HepG2 (cell line): Measurements from ENCODE around the gene STEAP2. TPM values are rescaled to one million over a fixed set of nuclear protein-coding genes. Genes with fewer than 3 reads are reported as not detected.
"Not testable (repeated sequence)": the region's sequence is repeated elsewhere in the genome, so short reads cannot be mapped to it uniquely, and the experiment has no call there.

Experiments
- ATAC-seq: fragments of 200-7000 bp; cut with Tn5 transposase; 3 replicates; pipeline ENCODE4 v1.9.1; 2020; ENCODE audit warnings: mild to moderate bottlenecking, moderate library complexity
- BruUV-seq: library from RNA; stranded (reverse); fragments of 400-500 nt; replicated peaks from 2 replicates; lab custom pipeline; 2021; lab: Mats Ljungman, UMichigan
- CTCF ChIA-PET: fragments of 300-600 bp; formaldehyde crosslinking; extraction: SDS; loops from one replicate; lab custom pipeline; 2021; ENCODE audit warnings: low total read pairs, inconsistent platforms, low intra/inter-chr PET ratio; lab: Yijun Ruan, JAX
- POLR2A ChIA-PET: fragments of 350-600 bp; sonication (Branson Sonifier 250); formaldehyde crosslinking; loops from one replicate; lab custom pipeline; 2020; ENCODE audit warnings: antibody characterized with exemption, inconsistent platforms; lab: Yijun Ruan, JAX
- DNase-seq: peaks from one replicate; pipeline ENCODE4 v3.0.0-alpha.2; 2015; ENCODE audit warnings: low spot score
- FAIRE-seq: peaks from 3 replicates; lab custom pipeline; 2011; peaks lifted over from hg19 to GRCh38; lab: Jason Lieb, UNC
- H2AFZ ChIP-seq: one replicate; pipeline ENCODE4 v1.6.1; 2011; ENCODE audit warnings: low read length, inconsistent platforms
- H3K27ac ChIP-seq: fragments of 300-600 bp; 3 replicates; pipeline ENCODE4 v1.8.0; 2011; ENCODE audit warnings: mixed run types, mild to moderate bottlenecking, mixed read lengths, low read length, inconsistent platforms; ENCODE audit not compliant: insufficient read depth; ENCODE audit errors: extremely low read length
- H3K27me3 ChIP-seq, 2 experiments: fragments of 200-600 bp in 1 of 2; 2 replicates in 1 of 2; 3 replicates in 1 of 2; pipeline versions ENCODE4 v1.6.0 to v1.8.0; 2011; ENCODE audit warnings: low read length in 2 of 2, mild to moderate bottlenecking in 2 of 2, moderate library complexity in 2 of 2, inconsistent platforms in 1 of 2; ENCODE audit not compliant: insufficient read depth in 2 of 2, control insufficient read depth in 1 of 2
- H3K36me3 ChIP-seq, 2 experiments: fragments of 200-600 bp in 1 of 2; replicated peaks in 1 of 2; 2 replicates in 1 of 2; 3 replicates in 1 of 2; pipeline versions ENCODE4 v1.5.1 to v1.8.0; 2011; ENCODE audit warnings: low read length in 2 of 2, inconsistent platforms in 1 of 2; ENCODE audit not compliant: insufficient read depth in 2 of 2, control insufficient read depth in 1 of 2
- H3K4me1 ChIP-seq: 2 replicates; pipeline ENCODE4 v1.5.1; 2012; ENCODE audit warnings: low read length, inconsistent platforms; ENCODE audit not compliant: insufficient read depth
- H3K4me2 ChIP-seq: 2 replicates; pipeline ENCODE4 v1.6.0; 2011; ENCODE audit warnings: low read depth, low read length, inconsistent platforms
- H3K4me3 ChIP-seq, 3 experiments: fragments of 200-600 bp in 1 of 3; sonication (generic), shearing (Covaris generic) in 1 of 3; replicated peaks in 1 of 3; 2 replicates each; pipeline ENCODE4 v1.5.1; 2011 to 2016; ENCODE audit warnings: low read length in 3 of 3, inconsistent platforms in 2 of 3, low read depth in 2 of 3, mild to moderate bottlenecking in 2 of 3, control low read depth in 1 of 3, mixed read lengths in 1 of 3; ENCODE audit not compliant: insufficient read depth in 1 of 3
- H3K79me2 ChIP-seq: one replicate; pipeline ENCODE4 v1.6.1; 2011; ENCODE audit warnings: low read length, inconsistent platforms; ENCODE audit not compliant: insufficient read depth
- H3K9ac ChIP-seq: 2 replicates; pipeline ENCODE4 v1.6.0; 2011; ENCODE audit warnings: mild to moderate bottlenecking, low read depth, low read length, inconsistent platforms; ENCODE audit not compliant: insufficient read depth
- H3K9me3 ChIP-seq: 2 replicates; pipeline ENCODE4 v1.5.1; 2012; ENCODE audit warnings: mild to moderate bottlenecking, low read length
- H4K20me1 ChIP-seq: 2 replicates; pipeline ENCODE4 v1.6.0; 2011; ENCODE audit warnings: inconsistent platforms, mild to moderate bottlenecking, low read length, moderate library complexity; ENCODE audit not compliant: insufficient read depth
- FOXK2 ChIP-seq: fragments of 450-650 bp; IDR thresholded peaks from 2 replicates; pipeline ENCODE4 v1.6.1; 2016
- POLR2AphosphoS5 ChIP-seq: IDR thresholded peaks from 2 replicates; pipeline ENCODE4 v1.6.1; 2012; ENCODE audit warnings: low read depth, low read length
- SMAD3 ChIP-seq: sonication (generic); formaldehyde crosslinking; IDR thresholded peaks from 2 replicates; pipeline ENCODE4 v1.4.0; 2020; ENCODE audit warnings: missing genetic modification reagents
- SRSF4 ChIP-seq: fragments of 200-400 bp; formaldehyde crosslinking; IDR thresholded peaks from one replicate; pipeline ENCODE4 v1.6.1; 2018; ENCODE audit warnings: mild to moderate bottlenecking, low read depth, low read length, moderate library complexity; ENCODE audit not compliant: poor library complexity, severe bottlenecking
- ZKSCAN5 ChIP-seq: sonication (generic); formaldehyde crosslinking; IDR thresholded peaks from 2 replicates; pipeline ENCODE4 v1.5.1; 2020; ENCODE audit warnings: mild to moderate bottlenecking, missing genetic modification reagents
- ZNF382 ChIP-seq: sonication (generic); formaldehyde crosslinking; IDR thresholded peaks from 2 replicates; pipeline ENCODE4 v1.5.0; 2020; ENCODE audit warnings: missing genetic modification reagents, mild to moderate bottlenecking, borderline replicate concordance
- ZNF781 ChIP-seq: sonication (generic); formaldehyde crosslinking; IDR thresholded peaks from 2 replicates; pipeline ENCODE4 v1.5.1; 2020; ENCODE audit warnings: borderline replicate concordance, mild to moderate bottlenecking, missing genetic modification reagents; ENCODE audit errors: not compliant biosample characterization
- ZNF850 ChIP-seq: sonication (generic); formaldehyde crosslinking; conservative IDR thresholded peaks from 2 replicates; pipeline ENCODE4 v1.9.0; 2021; ENCODE audit warnings: mild to moderate bottlenecking, missing genetic modification reagents
- WGBS: methylation state at CpG from one replicate; pipeline ENCODE4 v1.1.6; 2017; ENCODE audit warnings: low lambda C conversion rate; 5-methylcytosine and 5-hydroxymethylcytosine counted together
- in situ Hi-C: cut with HindIII; loops from 2 replicates; pipeline ENCODE4 v1.10.0; 2017; ENCODE audit warnings: low pct_unique_long_range_greater_than_20kb; ENCODE audit not compliant: extremely low pct_ligation_motif_present
- intact Hi-C: fragments of 100-400 bp; cut with micrococcal nuclease; formaldehyde crosslinking; loops from one replicate; pipeline ENCODE4 v1.10.0; 2022; ENCODE audit not compliant: unreplicated experiment
- polyA plus RNA-seq, 8 experiments: library from polyadenylated mRNA; depleted of rRNA in 3 of 8; stranded (reverse) in 7 of 8; unstranded in 1 of 8; fragments of >200 nt; fragmentation: Illumina TruSeq in 4 of 8; extraction: Trizol in 4 of 8; gene quantifications; 2 replicates each; pipeline versions ENCODE4 v1.2.1 to v1.2.3, GENCODE V29; 2011 to 2016; ENCODE audit warnings: low read depth in 4 of 8, missing spikeins in 1 of 8, mixed read lengths in 1 of 8; ENCODE audit not compliant: insufficient read depth in 1 of 8
- total RNA-seq, 5 experiments: library from RNA; depleted of rRNA; stranded (reverse); fragments of >200 nt; fragmentation: Illumina TruSeq; extraction: Trizol; gene quantifications; 2 replicates each; pipeline ENCODE4 v1.2.3, GENCODE V29; 2016; ENCODE audit warnings: low read depth in 1 of 5
- TF ChIP-seq, protein P1 (sequence below): sonication (generic); formaldehyde crosslinking; conservative IDR thresholded peaks from 2 replicates; pipeline ENCODE4 v1.5.0; 2020; ENCODE audit warnings: missing genetic modification reagents
- TF ChIP-seq, protein P2 (sequence below): sonication (generic); formaldehyde crosslinking; IDR thresholded peaks from 2 replicates; pipeline ENCODE4 v1.5.1; 2020; ENCODE audit warnings: missing genetic modification reagents, mild to moderate bottlenecking, borderline replicate concordance
- TF ChIP-seq, protein P3 (sequence below): IDR thresholded peaks from 2 replicates; pipeline ENCODE4 v1.6.1; 2012; ENCODE audit warnings: inconsistent platforms

STEAP2 gene
- total and polyA plus RNA-seq, 2 of the 13 experiments (the other 11 are each of a cell fraction or from before 2014, with no cell fraction given): 4.3 to 4.4 TPM

DNA sequence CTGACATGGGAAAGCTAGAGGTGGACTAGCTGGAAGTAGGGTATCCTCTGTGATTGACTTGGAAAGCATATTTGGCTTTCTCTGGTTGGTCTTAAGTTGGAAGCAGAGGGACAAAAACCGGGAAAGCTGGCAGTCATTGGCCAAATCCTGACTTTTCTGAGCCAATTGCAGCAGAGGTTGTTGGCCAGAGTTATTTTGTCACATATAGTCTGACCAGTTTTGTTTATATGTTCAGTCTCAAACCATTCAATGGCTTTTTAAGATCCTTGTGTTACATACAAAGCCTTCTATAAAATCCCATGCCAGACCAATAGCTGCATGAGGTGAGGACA is 39.7 kb downstream of the STEAP2 start:
- ATAC-seq: no peak
- FAIRE-seq: no peak

DNA sequence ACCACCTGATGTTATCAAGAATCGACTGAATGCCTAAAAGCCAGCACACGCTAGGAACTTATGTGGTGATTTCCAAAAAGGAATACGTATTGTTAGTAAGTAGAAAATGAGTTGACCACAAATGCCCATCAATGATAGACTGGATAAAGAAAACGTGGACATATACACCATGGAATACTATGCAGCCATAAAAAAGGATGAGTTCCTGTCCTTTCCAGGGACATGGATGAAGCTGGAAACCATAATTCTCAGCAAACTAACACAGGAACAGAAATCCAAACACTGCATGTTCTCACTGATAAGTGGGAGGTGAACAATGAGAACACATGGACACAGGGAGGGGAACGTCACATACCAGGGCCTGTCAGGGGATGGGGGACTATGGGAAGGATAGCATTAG is 44.5 kb downstream of the STEAP2 start:
- BruUV-seq, in situ Hi-C loops, H3K4me2 ChIP-seq, H2AFZ ChIP-seq, H3K9me3 ChIP-seq, H3K36me3 ChIP-seq, H3K4me3 ChIP-seq, intact Hi-C loops, H3K27ac ChIP-seq, H3K79me2 ChIP-seq, H3K4me1 ChIP-seq, H3K9ac ChIP-seq, FAIRE-seq, CTCF ChIA-PET, H4K20me1 ChIP-seq, POLR2A ChIA-PET, ATAC-seq, DNase-seq, H3K27me3 ChIP-seq: not testable (repeated sequence)
- WGBS: 98% methylated on average over 5 of the region's 5 CpGs

More for the DNA sequence above, 39.7 kb downstream of the STEAP2 start:
- Histone ChIP-seq H2AFZ (no peak overlapping the region), H4K20me1 (no peaks in the 10 kb centered on the region; the same call in 1 of the 2 replicates), H3K4me3 (no peak overlapping the region), H3K4me2 (no peak overlapping the region), H3K27me3 (no peaks in the 10 kb centered on the region), H3K27ac (no peak overlapping the region), H3K9me3 (no peaks in the 10 kb centered on the region), H3K79me2 (peaks cover 2% of the 10 kb centered on the region), H3K36me3 (no peaks in the 10 kb centered on the region), H3K4me1 (peaks cover 9% of the 10 kb centered on the region), H3K9ac (no peak overlapping the region)
- no TSS peak for BruUV-seq
- no peak for TF ChIP-seq SMAD3 (CRISPR knock-in tag)
- TF ChIP-seq POLR2AphosphoS5: no peak
- intact Hi-C loops: no loop called here
- ChIA-PET CTCF (no interaction called here), POLR2A (no interaction called here)
- in situ Hi-C loops: no loop called here
- no peak for DNase-seq
- WGBS: 50% methylated on average over 1 of the region's 1 CpG

DNA sequence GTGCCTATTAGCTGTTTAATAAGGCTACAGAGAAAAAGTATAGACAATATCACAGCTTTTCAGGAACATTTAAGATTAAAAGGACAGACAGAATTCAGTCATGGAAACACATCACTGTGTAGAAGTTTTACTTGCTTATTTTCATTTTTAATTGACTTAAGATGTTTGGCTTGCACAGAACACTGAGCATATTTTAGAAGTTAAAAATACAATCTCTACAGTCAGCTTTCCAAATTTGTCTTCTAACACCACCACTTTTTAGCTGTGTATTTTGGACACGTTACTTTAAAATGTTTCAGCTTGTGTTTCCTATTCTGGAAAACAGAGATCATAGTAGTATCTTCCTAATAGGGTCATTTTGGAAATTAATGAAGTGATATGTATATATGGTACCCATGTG is 45.2 kb downstream of the STEAP2 start:
- no peak for FAIRE-seq
- intact Hi-C loops: no loop called here
- in situ Hi-C loops: no loop called here

More for the DNA sequence above, 45.2 kb downstream of the STEAP2 start:
- Histone ChIP-seq H3K27ac (no peak overlapping the region), H2AFZ (no peak overlapping the region), H3K27me3 (no peaks in the 10 kb centered on the region), H3K9me3 (no peaks in the 10 kb centered on the region), H3K4me3 (no peak overlapping the region), H3K4me2 (no peak overlapping the region), H3K9ac (no peak overlapping the region), H3K36me3 (no peaks in the 10 kb centered on the region), H3K79me2 (no peaks in the 10 kb centered on the region), H3K4me1 (no peaks in the 10 kb centered on the region), H4K20me1 (no peaks in the 10 kb centered on the region; the same call in 1 of the 2 replicates)
- ChIA-PET POLR2A (no interaction called here), CTCF (no interaction called here)
- BruUV-seq: no TSS peak
- TF ChIP-seq, protein P1, sequence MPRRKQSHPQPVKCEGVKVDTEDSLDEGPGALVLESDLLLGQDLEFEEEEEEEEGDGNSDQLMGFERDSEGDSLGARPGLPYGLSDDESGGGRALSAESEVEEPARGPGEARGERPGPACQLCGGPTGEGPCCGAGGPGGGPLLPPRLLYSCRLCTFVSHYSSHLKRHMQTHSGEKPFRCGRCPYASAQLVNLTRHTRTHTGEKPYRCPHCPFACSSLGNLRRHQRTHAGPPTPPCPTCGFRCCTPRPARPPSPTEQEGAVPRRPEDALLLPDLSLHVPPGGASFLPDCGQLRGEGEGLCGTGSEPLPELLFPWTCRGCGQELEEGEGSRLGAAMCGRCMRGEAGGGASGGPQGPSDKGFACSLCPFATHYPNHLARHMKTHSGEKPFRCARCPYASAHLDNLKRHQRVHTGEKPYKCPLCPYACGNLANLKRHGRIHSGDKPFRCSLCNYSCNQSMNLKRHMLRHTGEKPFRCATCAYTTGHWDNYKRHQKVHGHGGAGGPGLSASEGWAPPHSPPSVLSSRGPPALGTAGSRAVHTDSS (CRISPR knock-in tag): no peak
- TF ChIP-seq SRSF4 (no peak), ZKSCAN5 (CRISPR knock-in tag) (no peak), ZNF850 (CRISPR knock-in tag) (no peak), ZNF382 (CRISPR knock-in tag) (no peak), ZNF781 (CRISPR knock-in tag) (no peak), FOXK2 (no peak)
- TF ChIP-seq, protein P2, sequence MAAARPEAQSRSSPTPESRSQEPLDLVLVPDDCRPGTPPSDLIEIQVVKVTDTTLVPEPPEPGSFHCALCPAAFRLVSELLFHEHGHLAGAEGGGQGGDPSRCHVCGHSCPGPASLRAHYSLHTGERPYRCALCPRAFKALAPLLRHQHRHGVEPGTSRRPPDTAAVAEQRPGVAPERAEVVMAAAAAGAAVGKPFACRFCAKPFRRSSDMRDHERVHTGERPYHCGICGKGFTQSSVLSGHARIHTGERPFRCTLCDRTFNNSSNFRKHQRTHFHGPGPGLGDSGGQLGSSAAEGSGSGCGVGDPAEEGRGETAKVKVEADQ (CRISPR knock-in tag): no peak
- TF ChIP-seq, protein P3, sequence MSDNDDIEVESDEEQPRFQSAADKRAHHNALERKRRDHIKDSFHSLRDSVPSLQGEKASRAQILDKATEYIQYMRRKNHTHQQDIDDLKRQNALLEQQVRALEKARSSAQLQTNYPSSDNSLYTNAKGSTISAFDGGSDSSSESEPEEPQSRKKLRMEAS: no peak
- DNase-seq (no peak), ATAC-seq (no peak)
- WGBS: 95% methylated on average over 1 of the region's 1 CpG
